Upper lobe of left lung (tissue), 6 donors: ENCODE data around the gene S100A13. TPM values are rescaled to one million over a fixed set of nuclear protein-coding genes. Genes with fewer than 3 reads are reported as not detected.
"Not testable (repeated sequence)": the region's sequence is repeated elsewhere in the genome, so short reads cannot be mapped to it uniquely, and the experiment has no call there.

ENCODE experiments used
- ATAC-seq, 2 donors: fragments of 200-7000 bp; cut with Tn5 transposase; one replicate each; pipeline ENCODE4 v1.9.1; 2022; ENCODE audit warnings: mild to moderate bottlenecking in 2 of 2, moderate library complexity in 2 of 2; ENCODE audit not compliant: low FRiP score in 2 of 2
- DNase-seq, 2 donors: peaks; one replicate each; pipeline ENCODE4 v3.0.0-alpha.2; 2019 to 2020
- H3K27ac ChIP-seq, 4 donors: fragments of 200-600 bp; sonication (generic); one replicate each; pipeline ENCODE4 v1.5.1; 2016 to 2019
- H3K27me3 ChIP-seq, 4 donors: fragments of 200-600 bp; sonication (generic); one replicate each; pipeline ENCODE4 v1.5.1; 2017 to 2019
- H3K36me3 ChIP-seq, 4 donors: fragments of 200-600 bp; sonication (generic); one replicate each; pipeline ENCODE4 v1.5.1; 2016 to 2019
- H3K4me1 ChIP-seq, 4 donors: fragments of 200-600 bp; sonication (generic); one replicate each; pipeline ENCODE4 v1.5.1; 2018 to 2019
- H3K4me3 ChIP-seq, 4 donors: fragments of 200-600 bp; sonication (generic); one replicate each; pipeline ENCODE4 v1.5.1; 2017 to 2019; ENCODE audit warnings: mild to moderate bottlenecking in 2 of 4, moderate library complexity in 1 of 4
- H3K9me3 ChIP-seq, 4 donors: fragments of 200-600 bp; sonication (generic); one replicate each; pipeline ENCODE4 v1.5.1; 2018 to 2019
- EP300 ChIP-seq, 4 donors: sonication (generic); formaldehyde crosslinking; IDR thresholded peaks; one replicate each; pipeline ENCODE4 v1.5.1; 2017; ENCODE audit warnings: antibody characterized with exemption in 4 of 4, control low read depth in 2 of 4
- POLR2A ChIP-seq, 4 donors: fragments of 450-650 bp; IDR thresholded peaks; one replicate each; pipeline ENCODE4 v1.5.1; 2016 to 2017; ENCODE audit warnings: antibody characterized with exemption in 4 of 4, mild to moderate bottlenecking in 2 of 4
- POLR2AphosphoS5 ChIP-seq, 2 donors: sonication (generic); formaldehyde crosslinking; IDR thresholded peaks; one replicate each; pipeline ENCODE4 v1.5.1; 2017; ENCODE audit warnings: antibody characterized with exemption in 2 of 2
- WGBS, 2 donors: methylation state at CpG; one replicate each; pipeline ENCODE4 v1.1.5; 2017 to 2018; 5-methylcytosine and 5-hydroxymethylcytosine counted together
- total RNA-seq, 6 donors: library from RNA; depleted of rRNA in 4 of 6; stranded (reverse); fragments of >200 nt in 4 of 6; gene quantifications; one replicate each; pipeline versions ENCODE4 v1.1.0 to v1.2.1, GENCODE V29; 2016 to 2021
- TF ChIP-seq, protein P1 (sequence below), 6 experiments: fragments of 450-650 bp in 4 of 6; fragments of 200-600 bp in 2 of 6; sonication (generic) in 2 of 6; IDR thresholded peaks; one replicate each; pipeline ENCODE4 v1.5.1; 2016 to 2019; ENCODE audit warnings: antibody characterized with exemption in 6 of 6
- donor health status: DM: no; HTN: no; CAD: no; lungs with moderate emphysema.
- donor health status: DM: no; HTN: yes; CAD: no; lungs with severe emphysema.

S100A13 gene
- total RNA-seq, 6 donors from 2014 or later: 72.8 to 132 (median 86.3) TPM

DNA sequence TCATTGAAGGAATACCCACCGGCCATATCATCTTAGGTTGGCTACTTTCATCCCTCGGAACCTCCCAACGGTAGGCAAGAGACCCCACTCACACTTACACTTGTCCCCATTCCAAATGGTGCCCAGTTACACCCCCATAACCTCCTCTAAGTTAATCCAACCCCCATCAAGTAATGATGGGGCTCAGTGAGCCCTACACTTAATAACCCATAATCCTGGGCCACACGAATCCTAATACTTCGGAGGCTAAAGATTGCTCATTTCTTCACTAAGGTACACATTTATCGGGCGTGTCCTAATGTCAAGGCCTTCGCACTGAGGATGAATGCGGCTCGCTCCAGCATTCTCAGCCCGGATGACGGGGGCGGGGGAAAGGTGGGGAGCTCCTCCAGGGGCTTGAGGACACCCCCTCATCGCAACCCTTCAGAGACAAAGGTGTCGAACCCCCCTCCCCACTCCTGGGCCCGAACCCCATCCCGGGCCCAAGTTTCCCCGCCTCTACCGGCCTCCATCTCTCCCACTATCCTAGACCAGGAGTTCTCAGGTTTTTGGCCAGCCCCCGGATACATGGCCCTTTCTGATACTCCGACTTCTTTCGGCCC, 43.1 kb upstream of the S100A13 start:
- ATAC-seq (peak in 1 of 2 donors; percentile 8), DNase-seq (no peak)
- Histone ChIP-seq H3K27me3 (no peaks in the 10 kb centered on the region), H3K27ac (peak overlapping the region; percentile 89 to 91 (median 90)), H3K9me3 (no peaks in the 10 kb centered on the region), H3K4me3 (peak overlapping the region; percentile 75 to 91 (median 84)), H3K4me1 (peaks cover 8 to 23% (median 19%) of the 10 kb centered on the region in 4 donors), H3K36me3 (peaks cover 34 to 44% (median 35%) of the 10 kb centered on the region in 4 donors)
- no peak for TF ChIP-seq POLR2A (IDR thresholded peaks at IDR 0.05)
- TF ChIP-seq, protein P1, sequence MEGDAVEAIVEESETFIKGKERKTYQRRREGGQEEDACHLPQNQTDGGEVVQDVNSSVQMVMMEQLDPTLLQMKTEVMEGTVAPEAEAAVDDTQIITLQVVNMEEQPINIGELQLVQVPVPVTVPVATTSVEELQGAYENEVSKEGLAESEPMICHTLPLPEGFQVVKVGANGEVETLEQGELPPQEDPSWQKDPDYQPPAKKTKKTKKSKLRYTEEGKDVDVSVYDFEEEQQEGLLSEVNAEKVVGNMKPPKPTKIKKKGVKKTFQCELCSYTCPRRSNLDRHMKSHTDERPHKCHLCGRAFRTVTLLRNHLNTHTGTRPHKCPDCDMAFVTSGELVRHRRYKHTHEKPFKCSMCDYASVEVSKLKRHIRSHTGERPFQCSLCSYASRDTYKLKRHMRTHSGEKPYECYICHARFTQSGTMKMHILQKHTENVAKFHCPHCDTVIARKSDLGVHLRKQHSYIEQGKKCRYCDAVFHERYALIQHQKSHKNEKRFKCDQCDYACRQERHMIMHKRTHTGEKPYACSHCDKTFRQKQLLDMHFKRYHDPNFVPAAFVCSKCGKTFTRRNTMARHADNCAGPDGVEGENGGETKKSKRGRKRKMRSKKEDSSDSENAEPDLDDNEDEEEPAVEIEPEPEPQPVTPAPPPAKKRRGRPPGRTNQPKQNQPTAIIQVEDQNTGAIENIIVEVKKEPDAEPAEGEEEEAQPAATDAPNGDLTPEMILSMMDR (IDR thresholded peaks at IDR 0.05): no peak
- TF ChIP-seq EP300 (IDR thresholded peaks at IDR 0.05): no peak
- no peak for TF ChIP-seq POLR2AphosphoS5 (IDR thresholded peaks at IDR 0.05)
- WGBS, 2 donors: 1 to 3% methylated on average over 17 to 22 of the region's 22 CpGs

GRCh38 chr1:153669606-153670005, 42.3 kb upstream of the S100A13 start:
- no peaks in the 10 kb centered on the region for H3K27me3 ChIP-seq
- no peak for DNase-seq
- H3K9me3 ChIP-seq: no peaks in the 10 kb centered on the region
- H3K4me1 ChIP-seq: peaks cover 8 to 23% (median 19%) of the 10 kb centered on the region in 4 donors
- peak overlapping the region; percentile 75 to 91 (median 84) for H3K4me3 ChIP-seq
- no peak for ATAC-seq
- H3K36me3 ChIP-seq: peaks cover 41 to 52% (median 43%) of the 10 kb centered on the region in 4 donors
- WGBS, 2 donors: 80 to 84% methylated on average over 6 of the region's 6 CpGs
- peak overlapping the region in 1 of 4 donors; percentile 91 for H3K27ac ChIP-seq
- TF ChIP-seq POLR2A (IDR thresholded peaks at IDR 0.05) (no peak), POLR2AphosphoS5 (IDR thresholded peaks at IDR 0.05) (no peak), EP300 (IDR thresholded peaks at IDR 0.05) (no peak)
- TF ChIP-seq, protein P1 (IDR thresholded peaks at IDR 0.05): no peak

GRCh38 chr1:153668672-153669071, 41.4 kb upstream of the S100A13 start:
- ATAC-seq, DNase-seq, H3K27ac ChIP-seq: not testable (repeated sequence)

GRCh38 chr1:153667439-153667838, 40.1 kb upstream of the S100A13 start:
- Histone ChIP-seq H3K9me3 (no peaks in the 10 kb centered on the region), H3K27me3 (no peaks in the 10 kb centered on the region), H3K36me3 (peaks cover 59 to 73% (median 63%) of the 10 kb centered on the region in 4 donors), H3K4me1 (peaks cover 8 to 23% (median 19%) of the 10 kb centered on the region in 4 donors), H3K4me3 (no peak overlapping the region), H3K27ac (no peak overlapping the region)
- ATAC-seq: no peak
- DNase-seq: no peak
- WGBS, 2 donors: 89 to 90% methylated on average over 4 of the region's 4 CpGs
- TF ChIP-seq POLR2AphosphoS5 (IDR thresholded peaks at IDR 0.05): no peak

More at GRCh38 chr1:153668672-153669071, 41.4 kb upstream of the S100A13 start:
- not testable (repeated sequence) for H3K27me3 ChIP-seq, H3K9me3 ChIP-seq, H3K4me3 ChIP-seq
- peaks cover 8 to 23% (median 19%) of the 10 kb centered on the region in 4 donors for H3K4me1 ChIP-seq
- H3K36me3 ChIP-seq: peaks cover 50 to 61% (median 52%) of the 10 kb centered on the region in 4 donors
- 91 to 96% methylated on average over 8 of the region's 8 CpGs for WGBS, 2 donors

DNA sequence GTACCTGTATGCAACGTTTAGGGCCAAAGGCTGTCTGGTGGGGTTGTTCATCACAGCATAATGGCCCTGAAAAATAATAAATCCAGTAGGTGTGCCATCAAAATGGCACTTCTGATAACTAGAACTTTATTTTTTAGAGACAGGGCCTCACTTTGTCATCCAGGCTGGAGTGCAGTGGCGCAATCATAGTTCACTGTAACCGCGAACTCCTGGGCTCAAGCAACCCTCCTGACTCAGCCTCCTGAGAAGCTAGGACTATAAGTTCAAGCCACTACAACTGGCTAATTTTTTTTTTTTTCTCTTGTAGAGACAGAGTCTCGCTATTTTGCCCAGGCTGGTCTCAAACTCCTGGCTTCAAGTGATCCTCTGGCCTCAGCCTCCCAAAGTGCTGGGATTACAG, 35.9 kb upstream of the S100A13 start:
- ATAC-seq (no peak), DNase-seq (no peak)
- TF ChIP-seq POLR2A (IDR thresholded peaks at IDR 0.05) (no peak), POLR2AphosphoS5 (IDR thresholded peaks at IDR 0.05) (no peak), EP300 (IDR thresholded peaks at IDR 0.05) (no peak)
- TF ChIP-seq, protein P1 (IDR thresholded peaks at IDR 0.05): no peak
- Histone ChIP-seq H3K4me1 (peaks cover 9 to 17% (median 13%) of the 10 kb centered on the region in 4 donors), H3K4me3 (no peak overlapping the region), H3K27ac (no peak overlapping the region), H3K36me3 (peaks cover 57 to 77% (median 73%) of the 10 kb centered on the region in 4 donors), H3K27me3 (no peaks in the 10 kb centered on the region), H3K9me3 (no peaks in the 10 kb centered on the region)
- WGBS, 2 donors: 77 to 82% methylated on average over 5 of the region's 5 CpGs

DNA sequence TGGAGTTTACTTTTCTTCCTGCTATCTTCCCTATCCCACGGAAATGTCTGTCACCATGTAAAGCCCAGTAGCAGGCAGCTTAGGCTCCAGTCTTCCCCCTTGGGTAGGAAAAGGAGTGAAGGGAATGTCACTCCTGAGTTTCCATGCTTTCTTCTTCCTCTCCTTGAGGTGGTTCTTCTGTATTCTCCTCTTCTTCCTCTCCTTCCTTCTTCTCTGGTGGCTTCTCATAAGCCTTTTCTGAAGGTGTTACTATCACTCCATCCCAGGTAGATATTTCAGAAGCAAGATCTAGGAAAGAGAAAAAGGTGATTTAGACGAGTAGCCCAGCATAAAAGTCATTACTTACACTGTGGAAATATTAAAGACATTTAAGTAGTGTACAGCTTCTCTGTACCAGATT, 35.0 kb upstream of the S100A13 start:
- Histone ChIP-seq H3K36me3 (peaks cover 49 to 68% (median 65%) of the 10 kb centered on the region in 4 donors), H3K4me3 (no peak overlapping the region), H3K9me3 (no peaks in the 10 kb centered on the region), H3K4me1 (peaks cover 8 to 18% (median 13%) of the 10 kb centered on the region in 4 donors), H3K27me3 (no peaks in the 10 kb centered on the region), H3K27ac (no peak overlapping the region)
- ATAC-seq (no peak), DNase-seq (no peak)
- TF ChIP-seq POLR2AphosphoS5 (IDR thresholded peaks at IDR 0.05) (no peak), EP300 (IDR thresholded peaks at IDR 0.05) (no peak), POLR2A (IDR thresholded peaks at IDR 0.05) (no peak)
- TF ChIP-seq, protein P1 (IDR thresholded peaks at IDR 0.05): no peak
- 63% methylated on average over 2 of the region's 2 CpGs for WGBS, 2 donors
